ENCODE measurements around the gene MN1.

DNA sequence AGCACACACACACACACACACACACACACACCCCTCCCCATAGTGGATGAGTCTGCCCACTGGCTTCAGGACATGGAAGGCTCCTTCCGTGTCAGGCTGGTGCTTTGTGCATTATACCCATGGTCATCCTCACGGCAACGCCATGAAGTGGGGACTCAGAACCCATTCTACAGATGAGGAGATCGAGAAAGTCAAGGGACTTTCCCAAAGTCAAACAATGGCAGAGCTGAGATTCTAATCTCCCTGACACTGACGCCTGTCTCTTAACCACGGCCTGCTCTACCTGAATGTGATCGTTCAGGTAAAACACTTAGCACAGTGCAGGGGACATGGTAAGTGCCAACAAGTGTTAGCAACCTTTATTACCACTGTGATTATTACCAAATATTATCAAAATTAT, 4.3 kb upstream of the MN1 start:
- no peak for TF ChIP-seq CTCF (IDR thresholded peaks at IDR 0.05; ENCODE audit: insufficient read depth, low read length)
- TF ChIP-seq GABPA (IDR thresholded peaks at IDR 0.05; ENCODE audit: low read depth) = no peak
- TF ChIP-seq POLR2AphosphoS5 (IDR thresholded peaks at IDR 0.05; ENCODE audit: low read depth) = no peak
- no peak for TF ChIP-seq REST (IDR thresholded peaks at IDR 0.05; ENCODE audit: insufficient replicate concordance, low read depth)
- no peak for TF ChIP-seq SPI1 (IDR thresholded peaks at IDR 0.05; ENCODE audit: borderline replicate concordance, low read depth)
